Activated T-helper 1 cell treated with Interleukin-2 at 50 U/mL for 16 hours (primary cell): ENCODE results near the gene HTR3E.
"Not testable (repeated sequence)": the region's sequence is repeated elsewhere in the genome, so short reads cannot be mapped to it uniquely, and the experiment has no call there.

Source experiments
- DNase-seq: peaks from one replicate; pipeline ENCODE4 v3.0.0-alpha.2; 2020; ENCODE audit warnings: low read depth

The HTR3E gene, protein sequence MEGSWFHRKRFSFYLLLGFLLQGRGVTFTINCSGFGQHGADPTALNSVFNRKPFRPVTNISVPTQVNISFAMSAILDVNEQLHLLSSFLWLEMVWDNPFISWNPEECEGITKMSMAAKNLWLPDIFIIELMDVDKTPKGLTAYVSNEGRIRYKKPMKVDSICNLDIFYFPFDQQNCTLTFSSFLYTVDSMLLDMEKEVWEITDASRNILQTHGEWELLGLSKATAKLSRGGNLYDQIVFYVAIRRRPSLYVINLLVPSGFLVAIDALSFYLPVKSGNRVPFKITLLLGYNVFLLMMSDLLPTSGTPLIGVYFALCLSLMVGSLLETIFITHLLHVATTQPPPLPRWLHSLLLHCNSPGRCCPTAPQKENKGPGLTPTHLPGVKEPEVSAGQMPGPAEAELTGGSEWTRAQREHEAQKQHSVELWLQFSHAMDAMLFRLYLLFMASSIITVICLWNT

DNA sequence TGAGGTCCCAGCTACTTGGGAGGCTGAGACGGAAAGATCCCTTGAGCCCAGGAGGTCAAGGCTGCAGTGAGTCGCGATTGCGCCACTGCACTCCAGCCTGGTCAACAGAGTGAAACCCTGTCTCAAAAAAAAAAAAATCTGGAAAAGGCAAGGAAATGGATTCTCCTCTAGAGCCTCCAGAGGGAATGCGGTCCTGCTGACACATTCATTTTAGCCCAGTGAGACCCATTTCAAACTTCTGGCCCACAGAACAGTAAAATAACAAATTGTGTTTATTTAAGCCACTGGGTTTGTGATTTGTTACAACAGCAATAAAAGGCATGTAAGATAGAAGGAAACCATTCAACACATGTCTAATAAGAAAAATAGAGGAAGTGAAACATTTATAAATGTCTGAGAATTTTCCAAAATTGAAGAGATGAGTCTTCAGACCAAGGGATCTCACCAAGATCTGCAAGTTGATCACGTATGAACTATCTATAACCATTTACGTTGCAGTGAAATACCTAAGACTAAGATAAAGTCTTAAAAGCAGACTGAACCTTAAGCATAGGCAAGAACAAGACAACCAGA lies at the start of gene HTR3E:
HTR3E (plus strand) TSS at position 254 of the 573 bp plus-strand sequence. CDS start 466 bp downstream, outside the sequence.
- no peak for DNase-seq

GRCh38 chr3:184050217-184050847 lies 46.5 kb upstream of the HTR3E start:
- no peak for DNase-seq

DNA sequence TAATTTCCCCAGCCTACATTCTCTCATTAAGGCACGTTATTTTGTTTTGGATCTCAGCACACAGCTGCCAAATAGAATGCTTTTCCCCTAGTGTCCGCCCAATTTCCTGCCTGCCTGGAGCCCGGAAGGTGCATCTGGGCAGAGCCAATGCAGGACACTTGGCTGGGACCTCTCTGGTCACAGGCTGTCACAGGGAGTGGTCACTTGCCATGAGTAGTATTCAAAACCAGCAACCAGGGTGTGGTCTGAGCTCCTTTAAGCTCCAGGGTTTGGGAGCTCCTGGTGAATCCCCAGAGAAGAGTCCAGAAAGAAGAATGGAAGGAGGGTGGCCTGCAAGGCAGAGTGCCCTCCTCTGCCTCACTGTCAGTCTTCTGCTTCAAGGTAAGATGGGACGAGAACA lies 44.1 kb upstream of the HTR3E start, which contains the start of gene HTR3C:
HTR3C (plus strand) TSS at position 281 of the 400 bp plus-strand sequence; CDS start at position 315, 34 bp downstream.
- no peak for DNase-seq

DNA sequence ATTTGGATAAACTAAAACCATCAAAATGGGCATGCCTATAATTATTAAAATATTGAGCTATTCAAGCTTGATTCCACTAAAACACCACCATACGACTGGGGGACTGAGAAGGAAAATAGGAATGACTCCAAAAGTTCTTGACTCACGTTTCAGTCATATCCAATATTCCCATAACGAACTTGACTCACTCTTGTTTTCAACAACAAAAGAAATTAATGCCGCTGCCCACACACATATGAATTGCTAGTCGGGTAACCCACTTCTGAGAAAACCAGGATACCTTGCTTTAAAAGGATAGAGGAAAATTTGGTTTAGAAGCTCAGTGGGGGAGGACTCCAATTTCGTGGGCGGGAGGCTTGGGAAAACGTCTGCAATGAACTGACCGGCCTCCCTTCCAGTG lies 38.8 kb upstream of the HTR3E start:
- DNase-seq: no peak

GRCh38 chr3:184059424-184059823 lies 37.4 kb upstream of the HTR3E start:
- no peak for DNase-seq

- DNase-seq: no peak
These were observed 34.2 kb upstream of the HTR3E start for GRCh38 chr3:184062637-184063036.

DNA sequence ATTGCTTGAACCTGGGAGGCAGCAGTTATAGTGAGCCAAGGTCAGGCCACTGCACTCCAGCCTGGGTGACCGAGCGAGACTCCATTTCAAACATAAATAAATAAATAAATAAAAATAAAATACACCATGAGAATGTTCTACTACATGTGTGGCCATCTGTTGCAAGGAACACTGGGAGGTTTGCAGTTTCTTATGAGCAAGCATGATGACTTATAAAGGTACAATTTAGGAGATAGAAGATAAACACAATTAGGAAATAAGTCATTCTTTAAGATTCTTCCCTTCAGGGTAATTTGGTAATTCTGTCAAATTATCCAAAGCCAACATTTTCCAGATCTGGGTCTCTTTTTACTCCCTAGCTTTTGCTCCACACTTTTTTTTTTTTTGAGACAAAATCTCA lies 30.7 kb upstream of the HTR3E start:
- DNase-seq: no peak

DNA sequence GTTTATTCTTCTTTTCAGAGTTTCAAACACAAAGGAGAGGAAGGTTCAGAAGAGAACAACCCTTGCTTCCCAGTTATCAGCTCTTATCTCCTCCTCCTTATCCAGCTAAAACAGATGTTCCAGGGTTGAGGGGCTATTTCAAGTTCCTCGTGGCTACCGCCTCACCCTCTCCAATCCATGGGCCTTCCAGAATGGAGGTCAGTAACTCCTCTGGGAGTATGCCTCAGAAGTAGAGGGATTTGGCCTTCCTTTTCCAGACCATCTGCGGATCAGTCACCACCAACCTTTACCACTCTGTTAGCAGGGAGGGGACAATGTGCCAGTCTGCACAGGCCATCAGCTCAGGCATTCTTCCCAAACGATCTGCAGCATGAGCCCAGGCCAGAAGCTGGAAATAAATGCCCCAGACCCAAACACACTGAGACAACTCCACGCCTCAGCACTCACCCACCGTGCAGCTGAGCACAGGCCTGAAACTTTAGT lies 29.2 kb upstream of the HTR3E start:
- DNase-seq: no peak

GRCh38 chr3:184068344-184068743 lies 28.5 kb upstream of the HTR3E start:
- DNase-seq: no peak

DNA sequence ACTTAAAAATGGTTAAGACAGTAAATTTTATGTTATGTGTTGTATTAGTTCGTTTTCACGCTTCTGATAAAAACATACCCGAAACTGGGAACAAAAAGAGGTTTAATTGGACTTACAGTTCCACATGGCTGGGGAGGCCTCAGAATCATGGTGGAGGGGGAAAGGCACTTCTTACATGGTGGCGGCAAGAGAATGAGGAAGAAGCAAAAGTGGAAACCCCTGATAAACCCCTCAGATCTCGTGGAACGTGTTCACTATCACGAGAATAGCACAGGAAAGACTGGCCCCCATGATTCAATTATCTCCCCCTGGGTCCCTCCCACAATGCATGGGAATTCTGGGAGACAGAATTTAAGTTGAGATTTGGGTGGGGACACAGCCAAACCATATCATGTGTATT lies 25.7 kb upstream of the HTR3E start:
- not testable (repeated sequence) for DNase-seq

DNA sequence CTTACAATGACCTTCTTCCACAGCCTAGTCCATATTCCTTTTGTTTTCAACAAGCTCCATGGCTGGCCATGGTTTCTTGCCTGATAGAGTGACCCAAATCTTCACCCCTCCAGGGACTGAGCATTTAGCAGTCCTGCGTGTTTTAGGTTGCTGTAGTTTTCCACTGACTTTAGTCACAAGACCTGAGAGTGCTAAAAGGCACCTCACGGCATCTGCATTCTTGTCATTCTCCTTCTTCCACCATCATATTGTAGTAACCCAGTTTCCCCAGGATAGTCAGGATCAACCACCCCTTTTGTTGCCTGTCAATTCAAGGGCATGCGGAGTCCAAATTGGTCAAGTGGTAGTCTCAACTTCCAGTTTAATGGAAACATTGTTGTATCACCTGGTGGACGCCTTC lies 23.2 kb upstream of the HTR3E start:
- no peak for DNase-seq

- DNase-seq: no peak
These were observed 21.0 kb upstream of the HTR3E start for GRCh38 chr3:184075901-184076300.

- DNase-seq: no peak
These were observed 19.0 kb upstream of the HTR3E start for GRCh38 chr3:184077881-184078280.

DNA sequence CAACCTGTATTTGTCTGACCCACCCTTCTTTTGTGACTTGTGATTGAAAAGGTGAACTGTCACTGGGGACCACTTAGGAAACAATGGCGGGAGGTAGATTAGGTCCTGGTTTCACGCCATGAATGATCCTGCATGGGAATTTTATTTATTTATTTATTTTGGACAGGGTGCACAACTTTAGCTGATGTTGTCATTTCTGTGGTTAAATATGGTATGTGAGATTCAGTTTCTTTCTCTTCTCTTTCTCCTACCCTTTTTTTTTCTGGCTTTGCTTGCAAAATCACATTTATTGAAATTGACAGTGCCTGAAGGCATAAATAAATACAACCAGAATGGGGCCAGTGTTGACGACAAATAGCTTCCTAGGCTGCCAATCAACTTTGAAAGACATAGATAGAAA lies 18.0 kb upstream of the HTR3E start:
- DNase-seq: no peak

GRCh38 chr3:184081116-184081830 lies 15.6 kb upstream of the HTR3E start:
- no peak for DNase-seq

GRCh38 chr3:184082034-184082433 lies 14.8 kb upstream of the HTR3E start:
- DNase-seq: no peak

- no peak for DNase-seq
These were observed 14.4 kb upstream of the HTR3E start for GRCh38 chr3:184082465-184082864.

DNA sequence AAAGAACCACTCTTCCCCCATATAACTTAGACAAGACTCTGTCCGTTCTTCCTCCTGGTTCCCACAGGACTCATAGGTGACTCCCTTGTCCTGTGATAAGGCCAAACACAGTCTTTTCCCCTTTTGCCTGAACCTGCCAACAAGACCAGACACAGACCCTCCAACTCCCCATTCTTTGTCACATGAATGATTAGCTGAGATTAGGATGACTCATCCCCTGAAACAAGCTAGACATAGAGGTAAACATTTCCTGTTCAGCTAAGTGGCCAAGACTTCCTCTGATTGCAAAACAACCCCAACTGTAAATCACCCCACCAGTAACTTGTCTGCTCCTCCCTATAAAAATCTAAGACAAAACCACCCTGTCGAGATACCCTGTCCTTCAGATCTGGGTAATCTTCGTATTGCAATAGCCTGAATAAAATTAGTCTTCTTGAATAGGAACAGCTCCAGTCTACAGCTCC lies 11.4 kb upstream of the HTR3E start:
- DNase-seq: no peak

- no peak for DNase-seq
These were observed 4.7 kb upstream of the HTR3E start for GRCh38 chr3:184092199-184092598.

DNA sequence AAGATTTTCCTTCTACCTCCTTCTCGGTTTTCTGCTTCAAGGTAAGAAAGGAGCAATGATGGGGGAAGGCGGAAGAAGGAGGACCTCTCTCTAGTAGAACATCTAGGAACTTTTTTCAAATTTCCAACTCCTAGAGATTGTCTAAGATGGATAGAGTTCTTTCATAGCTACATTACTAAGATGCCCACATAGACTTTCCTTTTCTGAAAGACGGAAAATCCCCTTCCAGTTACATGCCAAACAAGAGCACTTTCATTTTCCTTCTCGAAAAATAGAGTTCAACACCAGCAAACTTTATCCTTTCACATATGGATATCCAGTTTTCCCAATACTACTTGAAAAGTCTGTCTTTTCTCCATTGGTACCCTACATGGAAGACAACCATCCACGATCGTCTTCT lies 692 bp downstream of the HTR3E start:
- DNase-seq: no peak

GRCh38 chr3:184099806-184100686 lies 3.2 kb downstream of the HTR3E start:
- no peak for DNase-seq
